DMS53 treated with DMSO at 0.1 percent for 48 hours (cell line): ENCODE measurements around the gene CTAG1B.
"Not testable (repeated sequence)": the region's sequence is repeated elsewhere in the genome, so short reads cannot be mapped to it uniquely, and the experiment has no call there.

Source experiments
- DNase-seq: peaks from one replicate; lab custom pipeline; 2025; ENCODE audit not compliant: unreplicated experiment; lab: John Stamatoyannopoulos, UW

CTAG1B gene

GRCh38 chrX:154590415-154590814 is 28.7 kb downstream of the CTAG1B start:
- not testable (repeated sequence) for DNase-seq

- DNase-seq, result not testable (repeated sequence)
Observed at GRCh38 chrX:154584585-154585183, 34.4 kb downstream of the CTAG1B start, which contains the start of gene CTAG1A. CTAG1A (plus strand) TSS chrX:154585133; CDS start chrX:154585207, 74 bp downstream.

- DNase-seq, result not testable (repeated sequence)
Observed at GRCh38 chrX:154582994-154583393, 36.1 kb downstream of the CTAG1B start.

GRCh38 chrX:154575076-154575475 is 44.0 kb downstream of the CTAG1B start:
- not testable (repeated sequence) for DNase-seq

GRCh38 chrX:154573061-154573460 is 46.0 kb downstream of the CTAG1B start:
- DNase-seq, result not testable (repeated sequence)

- DNase-seq, result not testable (repeated sequence)
Observed at GRCh38 chrX:154570361-154570760, 48.7 kb downstream of the CTAG1B start.
